Keratinocyte (primary cell): ENCODE data around the gene SLC17A7.

Source experiments
- EZH2 ChIP-seq: IDR thresholded peaks from one replicate; pipeline ENCODE4 v1.6.1; 2012; ENCODE audit warnings: inconsistent platforms, mild to moderate bottlenecking, low read length, moderate library complexity
- TF ChIP-seq, protein P1 (sequence below), 3 experiments: IDR thresholded peaks in 1 of 3; conservative IDR thresholded peaks in 1 of 3; optimal IDR thresholded peaks in 1 of 3; 2 replicates in 2 of 3; 3 replicates in 1 of 3; pipeline versions ENCODE3 to v1.5.1; 2011; ENCODE audit warnings: low read length in 3 of 3, mild to moderate bottlenecking in 3 of 3, moderate library complexity in 2 of 3, control low read depth in 1 of 3, inconsistent platforms in 1 of 3; ENCODE audit not compliant: insufficient read depth in 2 of 3; ENCODE audit errors: extremely low read depth in 1 of 3

DNA sequence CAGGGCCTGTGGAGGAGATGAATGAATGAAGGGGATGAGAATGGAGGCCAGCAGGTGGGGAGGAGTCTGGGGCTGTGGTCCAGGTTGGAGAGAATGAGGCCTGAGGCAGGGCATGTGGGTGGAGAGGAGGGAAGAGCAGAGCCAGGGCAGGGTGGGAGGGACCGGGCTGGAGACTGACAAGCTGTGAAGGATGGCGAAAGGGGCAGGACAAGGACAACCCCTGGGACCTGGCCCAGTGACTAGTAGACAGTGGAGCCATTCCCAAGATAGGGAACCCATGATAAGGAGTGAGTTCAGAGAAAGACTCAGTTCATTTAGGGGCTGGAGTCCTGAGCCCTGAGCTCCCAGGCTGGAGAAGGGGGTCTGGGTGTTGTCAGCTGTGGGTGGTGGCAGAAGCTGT lies 21.1 kb downstream of the SLC17A7 start:
- TF ChIP-seq, protein P1, sequence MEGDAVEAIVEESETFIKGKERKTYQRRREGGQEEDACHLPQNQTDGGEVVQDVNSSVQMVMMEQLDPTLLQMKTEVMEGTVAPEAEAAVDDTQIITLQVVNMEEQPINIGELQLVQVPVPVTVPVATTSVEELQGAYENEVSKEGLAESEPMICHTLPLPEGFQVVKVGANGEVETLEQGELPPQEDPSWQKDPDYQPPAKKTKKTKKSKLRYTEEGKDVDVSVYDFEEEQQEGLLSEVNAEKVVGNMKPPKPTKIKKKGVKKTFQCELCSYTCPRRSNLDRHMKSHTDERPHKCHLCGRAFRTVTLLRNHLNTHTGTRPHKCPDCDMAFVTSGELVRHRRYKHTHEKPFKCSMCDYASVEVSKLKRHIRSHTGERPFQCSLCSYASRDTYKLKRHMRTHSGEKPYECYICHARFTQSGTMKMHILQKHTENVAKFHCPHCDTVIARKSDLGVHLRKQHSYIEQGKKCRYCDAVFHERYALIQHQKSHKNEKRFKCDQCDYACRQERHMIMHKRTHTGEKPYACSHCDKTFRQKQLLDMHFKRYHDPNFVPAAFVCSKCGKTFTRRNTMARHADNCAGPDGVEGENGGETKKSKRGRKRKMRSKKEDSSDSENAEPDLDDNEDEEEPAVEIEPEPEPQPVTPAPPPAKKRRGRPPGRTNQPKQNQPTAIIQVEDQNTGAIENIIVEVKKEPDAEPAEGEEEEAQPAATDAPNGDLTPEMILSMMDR (optimal IDR thresholded peaks at IDR 0.05 in 1 of 3, IDR thresholded peaks at IDR 0.05 in 1 of 3, conservative IDR thresholded peaks at IDR 0.05 in 1 of 3; ENCODE audit: extremely low read depth in 1 of 3, insufficient read depth in 2 of 3, low read length in 3 of 3), result no peak
- TF ChIP-seq EZH2, result no peak
